A673 (cell line): ENCODE measurements around the gene CNOT6L. TPM values are rescaled to one million over a fixed set of nuclear protein-coding genes. Genes with fewer than 3 reads are reported as not detected.

Source experiments
- BruUV-seq: library from RNA; stranded (reverse); fragments of 400-500 nt; replicated peaks from 2 replicates; lab custom pipeline; 2021; lab: Mats Ljungman, UMichigan
- CTCF ChIA-PET: fragments of 300-600 bp; sonication (Branson Sonifier 250); formaldehyde crosslinking; loops from one replicate; lab custom pipeline; 2022; ENCODE audit warnings: antibody characterized with exemption; lab: Charles Lee
- POLR2A ChIA-PET: fragments of 300-600 bp; sonication (Branson Sonifier 250); formaldehyde crosslinking; loops from one replicate; lab custom pipeline; 2022; ENCODE audit warnings: antibody characterized with exemption; ENCODE audit not compliant: low non-redundant PET; lab: Charles Lee
- DNase-seq: peaks from one replicate; pipeline ENCODE4 v3.0.0-alpha.2; 2015; ENCODE audit warnings: low spot score
- H3K27ac ChIP-seq: fragments of 200-600 bp; sonication (generic); 2 replicates; pipeline ENCODE4 v1.5.1; 2016; ENCODE audit warnings: mixed run types, low read depth, mild to moderate bottlenecking, mixed read lengths, antibody characterized with exemption, low read length; ENCODE audit not compliant: poor library complexity, severe bottlenecking
- H3K27me3 ChIP-seq: fragments of 200-600 bp; sonication (generic); replicated peaks from 2 replicates; pipeline ENCODE4 v1.6.1; 2017; ENCODE audit warnings: mixed run types, low read depth, mild to moderate bottlenecking, mixed read lengths, antibody characterized with exemption, low read length; ENCODE audit not compliant: insufficient read depth, poor library complexity
- H3K36me3 ChIP-seq: fragments of 200-600 bp; sonication (generic); 2 replicates; pipeline ENCODE4 v1.6.1; 2016; ENCODE audit warnings: mixed run types, mild to moderate bottlenecking, mixed read lengths, antibody characterized with exemption, low read length; ENCODE audit not compliant: insufficient read depth, poor library complexity, severe bottlenecking
- H3K4me1 ChIP-seq: fragments of 200-600 bp; sonication (generic); 2 replicates; pipeline ENCODE4 v1.6.1; 2017; ENCODE audit warnings: mixed run types, mild to moderate bottlenecking, mixed read lengths, antibody characterized with exemption, low read length; ENCODE audit not compliant: insufficient read depth, poor library complexity, severe bottlenecking
- H3K4me3 ChIP-seq: fragments of 200-600 bp; sonication (generic); 2 replicates; pipeline ENCODE4 v1.5.1; 2016; ENCODE audit warnings: low read depth, mixed run types, mild to moderate bottlenecking, mixed read lengths, low read length; ENCODE audit not compliant: poor library complexity, severe bottlenecking
- H3K9me3 ChIP-seq: fragments of 200-600 bp; sonication (generic); 2 replicates; pipeline ENCODE4 v1.6.1; 2016; ENCODE audit warnings: mixed run types, low read depth, mild to moderate bottlenecking, mixed read lengths, antibody characterized with exemption, low read length; ENCODE audit not compliant: poor library complexity, severe bottlenecking
- EZH2 ChIP-seq: fragments of 200-600 bp; sonication (generic); IDR thresholded peaks from 2 replicates; pipeline ENCODE4 v1.6.1; 2017; ENCODE audit warnings: borderline replicate concordance, low read depth, mild to moderate bottlenecking, mixed read lengths, antibody characterized with exemption, low read length; ENCODE audit not compliant: poor library complexity, severe bottlenecking
- intact Hi-C: fragments of 100-400 bp; cut with micrococcal nuclease; formaldehyde crosslinking; loops from one replicate; pipeline ENCODE4 v1.10.0; 2022; ENCODE audit not compliant: unreplicated experiment
- total RNA-seq: library from RNA; stranded (reverse); gene quantifications from 2 replicates; pipeline ENCODE4 v1.2.3, GENCODE V29; 2021
- TF ChIP-seq, protein P1 (sequence below): fragments of 300-800, 200-600 bp; sonication (generic); conservative IDR thresholded peaks from 2 replicates; pipeline ENCODE4 v1.5.1; 2017; ENCODE audit warnings: low read depth, mild to moderate bottlenecking, antibody characterized with exemption, low read length, moderate library complexity, mixed read lengths

Gene CNOT6L
- total RNA-seq, 1 experiment from 2014 or later = 13.4 TPM

DNA sequence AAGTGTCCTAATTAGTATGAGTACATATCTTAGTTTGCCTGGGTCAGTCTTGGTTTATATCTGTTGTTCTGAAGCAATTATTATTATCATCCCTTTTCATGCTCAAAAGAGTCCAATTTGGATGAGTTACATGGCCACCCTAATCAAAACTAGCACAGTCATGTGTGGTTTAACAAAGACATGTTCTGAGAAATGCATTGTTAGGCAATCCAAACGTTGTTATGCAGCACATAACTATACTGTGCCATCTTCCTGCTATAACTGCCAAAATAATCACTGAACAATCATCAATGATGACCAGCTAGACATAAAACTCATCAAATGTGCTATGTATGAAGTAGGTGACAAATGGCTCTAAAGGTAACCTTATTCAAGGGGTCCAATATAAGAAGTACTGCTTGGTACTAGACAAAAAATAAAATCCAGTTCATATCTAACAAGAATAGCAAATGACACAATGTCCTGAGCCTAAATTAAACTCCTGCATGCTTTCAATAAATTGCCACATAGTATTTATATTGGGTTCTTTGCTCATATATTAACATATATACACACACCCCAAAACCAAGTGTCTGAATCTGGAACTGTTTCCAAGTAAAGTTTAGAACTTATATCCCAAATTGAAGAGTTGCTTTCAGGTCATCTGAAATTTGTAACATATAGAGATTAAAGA lies 41.9 kb downstream of the CNOT6L start:
- H3K4me3 ChIP-seq = no peak overlapping the region
- H3K27ac ChIP-seq = no peak overlapping the region
- TF ChIP-seq EZH2 = no peak
- TF ChIP-seq, protein P1, sequence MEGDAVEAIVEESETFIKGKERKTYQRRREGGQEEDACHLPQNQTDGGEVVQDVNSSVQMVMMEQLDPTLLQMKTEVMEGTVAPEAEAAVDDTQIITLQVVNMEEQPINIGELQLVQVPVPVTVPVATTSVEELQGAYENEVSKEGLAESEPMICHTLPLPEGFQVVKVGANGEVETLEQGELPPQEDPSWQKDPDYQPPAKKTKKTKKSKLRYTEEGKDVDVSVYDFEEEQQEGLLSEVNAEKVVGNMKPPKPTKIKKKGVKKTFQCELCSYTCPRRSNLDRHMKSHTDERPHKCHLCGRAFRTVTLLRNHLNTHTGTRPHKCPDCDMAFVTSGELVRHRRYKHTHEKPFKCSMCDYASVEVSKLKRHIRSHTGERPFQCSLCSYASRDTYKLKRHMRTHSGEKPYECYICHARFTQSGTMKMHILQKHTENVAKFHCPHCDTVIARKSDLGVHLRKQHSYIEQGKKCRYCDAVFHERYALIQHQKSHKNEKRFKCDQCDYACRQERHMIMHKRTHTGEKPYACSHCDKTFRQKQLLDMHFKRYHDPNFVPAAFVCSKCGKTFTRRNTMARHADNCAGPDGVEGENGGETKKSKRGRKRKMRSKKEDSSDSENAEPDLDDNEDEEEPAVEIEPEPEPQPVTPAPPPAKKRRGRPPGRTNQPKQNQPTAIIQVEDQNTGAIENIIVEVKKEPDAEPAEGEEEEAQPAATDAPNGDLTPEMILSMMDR = no peak
- intact Hi-C loops = no loop called here
- H3K4me1 ChIP-seq = no peaks in the 10 kb centered on the region
- no TSS peak for BruUV-seq
- CTCF ChIA-PET = no interaction called here
- H3K9me3 ChIP-seq = no peaks in the 10 kb centered on the region
- H3K27me3 ChIP-seq = no peaks in the 10 kb centered on the region
- POLR2A ChIA-PET = no interaction called here
- no peak for DNase-seq
- no peaks in the 10 kb centered on the region for H3K36me3 ChIP-seq

DNA sequence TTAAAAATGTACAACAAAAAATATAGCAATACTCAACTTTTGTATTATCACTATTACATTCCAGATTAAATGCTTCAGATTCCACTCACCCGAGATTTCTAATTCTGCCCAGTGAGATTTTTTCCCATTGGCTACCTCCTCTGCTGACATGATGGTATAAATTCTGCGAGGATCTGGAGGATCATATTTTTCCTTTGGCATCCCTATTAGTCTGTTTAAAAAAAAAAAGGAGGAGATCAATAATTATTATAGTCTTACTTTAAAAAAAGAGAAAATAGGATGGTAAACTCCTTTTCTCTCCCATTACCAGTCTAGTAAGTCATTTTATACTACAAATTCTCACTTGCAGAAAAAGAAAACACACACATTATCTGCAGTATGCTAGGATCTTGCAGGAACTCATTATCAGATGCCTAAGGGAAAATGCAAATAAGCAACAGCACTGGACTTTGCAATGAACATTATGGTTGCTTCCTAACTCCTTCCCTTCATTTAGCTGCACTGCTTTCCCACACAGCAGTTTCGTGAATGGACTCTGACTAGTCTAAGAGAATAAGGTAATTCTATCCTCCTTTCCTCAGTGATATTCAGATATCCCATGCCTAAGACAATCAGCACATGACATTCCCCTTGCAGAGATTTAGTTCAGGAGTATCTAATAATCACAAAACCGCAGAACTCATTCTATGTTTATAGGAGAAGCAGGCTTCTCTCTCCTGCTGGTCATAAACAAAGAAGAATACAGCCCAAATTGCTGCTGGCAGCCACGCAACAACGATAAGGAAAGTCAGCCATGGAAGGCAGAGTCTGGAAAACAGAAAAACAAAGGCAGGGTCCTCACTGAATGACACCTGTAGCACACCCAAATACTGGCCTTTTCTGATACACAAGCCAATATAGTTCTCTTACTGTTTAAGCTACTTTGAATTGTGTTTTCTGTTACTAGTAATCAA lies 42.7 kb downstream of the CNOT6L start:
- TF ChIP-seq EZH2 = no peak
- TF ChIP-seq, protein P1 = no peak
- Histone ChIP-seq H3K27me3 (no peaks in the 10 kb centered on the region), H3K27ac (no peak overlapping the region), H3K9me3 (no peaks in the 10 kb centered on the region), H3K36me3 (no peaks in the 10 kb centered on the region), H3K4me3 (no peak overlapping the region), H3K4me1 (no peaks in the 10 kb centered on the region)
- CTCF ChIA-PET = interaction anchor here (0.6 kb wide), 1 partner anchor 10 kb away, joined by 3 read pairs; no protein-coding TSS in a partner anchor
- POLR2A ChIA-PET = no interaction called here
- intact Hi-C loops = no loop called here
- no TSS peak for BruUV-seq
- no peak for DNase-seq

DNA sequence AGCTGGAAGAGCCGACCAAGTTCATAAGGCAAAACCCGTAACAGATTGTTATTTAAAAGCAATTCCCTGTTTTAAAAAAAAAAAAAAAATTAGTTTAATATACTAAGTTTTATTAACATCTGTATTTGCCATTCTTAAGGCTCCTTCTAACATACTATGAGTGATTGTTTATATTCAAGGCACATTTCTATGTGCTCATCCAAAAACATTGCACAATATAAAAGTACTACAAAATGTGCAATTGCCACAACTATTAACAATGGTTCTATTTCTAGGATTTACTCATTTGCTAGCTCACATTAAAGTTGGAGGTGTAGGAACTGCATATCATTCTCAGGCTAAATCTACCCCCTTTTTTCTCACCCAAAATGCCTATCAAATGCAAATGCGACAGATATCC lies 46.1 kb downstream of the CNOT6L start:
- no peak for DNase-seq

More for the DNA sequence above, 46.1 kb downstream of the CNOT6L start:
- CTCF ChIA-PET = no interaction called here
- TF ChIP-seq EZH2 = no peak
- TF ChIP-seq, protein P1 = no peak
- Histone ChIP-seq H3K27me3 (no peaks in the 10 kb centered on the region), H3K4me3 (no peak overlapping the region), H3K27ac (no peak overlapping the region), H3K36me3 (no peaks in the 10 kb centered on the region), H3K4me1 (no peaks in the 10 kb centered on the region), H3K9me3 (no peaks in the 10 kb centered on the region)
- POLR2A ChIA-PET = no interaction called here
- BruUV-seq = no TSS peak
- intact Hi-C loops = no loop called here
